Stimulated activated CD4-positive, alpha-beta T cell treated with anti-CD3 and anti-CD28 coated beads, Interleukin-1b, Interleukin-23, amount 100 ng/mL, for 1 hour (primary cell): ENCODE results near the gene HSPG2.

Source experiments
- DNase-seq, 2 donors: peaks; one replicate each; pipeline ENCODE4 v3.0.0-alpha.2; 2020; ENCODE audit warnings: low read depth in 2 of 2

HSPG2 gene

GRCh38 chr1:21861602-21862429 is 75.3 kb downstream of the HSPG2 start:
- DNase-seq: no peak

DNA sequence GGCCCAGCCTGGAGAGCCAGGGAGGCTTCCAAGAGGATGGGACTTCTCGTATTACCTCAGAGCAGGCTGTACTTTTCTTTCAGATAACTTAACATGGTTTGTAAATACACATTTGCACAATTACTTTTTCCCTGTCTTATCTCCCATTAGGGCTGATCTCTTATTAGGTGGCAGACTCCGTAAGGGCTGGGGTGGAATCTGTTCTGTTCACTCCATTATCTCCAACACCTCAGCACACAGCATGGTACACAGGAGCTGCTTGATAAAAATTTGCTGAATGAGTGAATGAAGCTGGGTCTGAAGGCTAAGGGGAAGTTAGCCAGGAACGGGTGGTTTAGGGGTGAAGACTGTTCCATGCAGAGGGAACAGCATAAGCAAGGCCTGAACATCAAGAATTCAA is 76.1 kb downstream of the HSPG2 start:
- DNase-seq: no peak

DNA sequence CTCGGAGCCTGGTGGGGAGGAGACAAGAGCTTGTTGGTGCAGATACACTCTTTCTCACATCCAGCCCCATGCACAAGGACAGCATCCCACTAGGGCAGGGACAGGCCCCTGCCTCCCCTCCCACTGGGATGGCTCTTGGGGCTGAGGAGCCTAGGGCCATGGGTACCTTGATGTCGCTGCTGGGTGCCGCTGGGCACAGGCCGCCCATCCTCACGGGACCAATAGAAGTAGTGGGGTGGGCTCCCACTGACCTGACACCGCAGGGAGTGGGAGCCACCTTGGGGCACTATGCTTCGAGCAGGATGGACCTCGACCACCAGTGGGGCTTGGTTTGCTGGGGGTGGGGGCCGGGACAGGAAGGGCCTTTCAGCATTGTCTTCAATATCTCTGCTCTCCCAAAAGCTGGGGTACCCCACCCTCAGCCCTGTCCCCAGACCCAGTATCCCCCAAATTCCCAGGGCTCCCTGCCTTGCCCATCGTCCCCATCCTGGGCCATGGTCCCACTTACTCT is 77.4 kb downstream of the HSPG2 start:
- no peak for DNase-seq

- DNase-seq: no peak
Observed at GRCh38 chr1:21857840-21858670, 79.1 kb downstream of the HSPG2 start.

DNA sequence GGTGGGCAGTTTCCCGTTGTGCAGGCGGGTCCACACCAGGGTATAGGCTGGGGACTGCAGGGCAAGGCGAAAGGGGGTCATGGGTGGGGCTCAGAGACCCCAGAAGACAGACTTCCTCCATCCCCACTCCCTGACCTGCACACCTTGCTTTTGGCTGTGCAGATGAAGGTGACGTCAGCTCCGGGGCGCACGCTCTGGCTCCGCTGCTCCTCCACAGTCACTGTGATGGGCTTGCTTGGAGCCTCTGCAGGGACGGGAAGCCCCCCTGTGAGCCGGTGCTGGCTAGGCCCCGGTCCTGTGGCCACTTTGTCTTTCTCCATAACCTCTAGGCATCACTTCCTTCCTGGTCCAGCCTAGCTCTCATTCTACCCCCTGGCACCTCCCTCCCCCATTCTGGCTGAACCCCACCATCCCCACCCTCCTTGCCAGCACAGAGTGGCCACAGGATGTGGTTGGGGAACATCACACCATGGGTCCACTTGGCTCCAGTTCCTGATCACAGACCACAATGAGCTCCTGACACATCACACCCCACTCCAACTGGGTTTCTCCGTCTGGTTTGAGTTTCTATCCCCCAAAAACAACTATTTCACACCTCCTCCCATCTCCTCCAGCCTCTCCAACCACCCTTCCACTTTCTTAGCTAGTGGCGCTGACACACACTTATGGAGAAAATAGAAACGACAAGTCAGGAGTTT is 79.8 kb downstream of the HSPG2 start:
- DNase-seq: no peak

- no peak for DNase-seq
Observed at GRCh38 chr1:21855257-21856096, 81.6 kb downstream of the HSPG2 start.

DNA sequence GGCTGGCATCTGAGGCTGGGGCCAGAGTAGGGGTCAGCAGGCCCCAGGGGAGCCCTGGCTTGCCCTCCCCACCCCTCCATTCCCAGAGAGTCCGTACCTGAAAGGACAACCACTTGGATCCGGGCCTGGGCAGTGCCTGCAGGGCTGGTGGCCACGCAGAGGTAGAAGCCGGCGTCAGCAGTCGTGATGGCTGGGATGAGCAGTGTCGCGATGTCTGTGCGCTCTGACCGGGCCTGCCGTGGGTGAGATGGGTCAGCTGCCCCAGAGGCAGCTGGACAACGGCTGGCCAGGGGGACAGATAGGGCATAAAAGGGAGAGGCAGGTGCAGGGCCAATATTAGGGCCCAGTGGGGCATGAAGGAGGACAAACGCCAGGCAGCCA is 82.4 kb downstream of the HSPG2 start:
- DNase-seq: no peak

- DNase-seq: no peak
Observed at GRCh38 chr1:21854090-21854750, 82.9 kb downstream of the HSPG2 start.

GRCh38 chr1:21853131-21853427 is 84.0 kb downstream of the HSPG2 start:
- DNase-seq: no peak

DNA sequence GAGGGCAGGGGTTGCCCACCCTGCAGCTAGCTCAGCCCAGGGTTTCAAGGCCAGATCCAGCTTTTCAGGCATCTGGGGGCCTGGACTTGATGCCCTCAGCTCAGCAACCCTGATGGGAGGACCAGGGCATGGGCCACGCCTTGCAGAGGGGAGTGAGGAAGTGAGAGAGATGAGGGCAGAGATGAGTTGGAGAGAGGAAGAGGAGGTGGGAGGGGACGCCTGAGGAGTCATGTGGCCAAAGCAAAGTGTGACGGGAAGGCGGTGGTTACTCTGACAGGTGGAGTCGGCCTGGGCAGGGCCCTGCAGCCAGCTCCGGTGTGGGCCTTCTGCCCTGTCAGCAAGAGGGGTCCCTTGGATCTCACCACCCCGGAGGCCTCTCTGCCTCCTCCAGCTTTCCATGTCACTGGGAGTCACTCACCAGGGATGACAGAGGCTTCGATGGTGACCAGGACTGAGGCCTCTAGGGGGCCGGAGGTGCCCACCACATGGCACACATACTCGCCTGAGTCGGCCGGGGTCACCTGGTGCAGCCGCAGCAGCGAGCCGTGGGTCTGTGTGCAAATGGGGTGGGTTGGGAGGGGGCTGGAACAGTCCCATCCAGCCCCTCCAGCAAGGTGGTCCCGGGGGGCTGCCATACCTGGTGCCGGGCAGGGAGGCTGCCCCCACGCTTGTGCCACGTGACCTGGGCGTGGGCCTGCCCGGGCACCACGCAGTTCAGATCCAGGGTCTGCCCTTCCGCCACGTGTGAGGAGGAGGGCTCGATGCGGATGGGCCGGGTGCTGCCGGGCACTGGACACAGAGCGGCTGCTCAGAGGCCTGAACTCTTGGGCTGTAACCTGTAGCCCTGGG is 84.6 kb downstream of the HSPG2 start:
- DNase-seq: no peak

GRCh38 chr1:21851430-21852250 is 85.5 kb downstream of the HSPG2 start:
- DNase-seq: no peak

- no peak for DNase-seq
Observed at GRCh38 chr1:21849909-21850576, 87.1 kb downstream of the HSPG2 start.

- no peak for DNase-seq
Observed at GRCh38 chr1:21848524-21849174, 88.5 kb downstream of the HSPG2 start.

DNA sequence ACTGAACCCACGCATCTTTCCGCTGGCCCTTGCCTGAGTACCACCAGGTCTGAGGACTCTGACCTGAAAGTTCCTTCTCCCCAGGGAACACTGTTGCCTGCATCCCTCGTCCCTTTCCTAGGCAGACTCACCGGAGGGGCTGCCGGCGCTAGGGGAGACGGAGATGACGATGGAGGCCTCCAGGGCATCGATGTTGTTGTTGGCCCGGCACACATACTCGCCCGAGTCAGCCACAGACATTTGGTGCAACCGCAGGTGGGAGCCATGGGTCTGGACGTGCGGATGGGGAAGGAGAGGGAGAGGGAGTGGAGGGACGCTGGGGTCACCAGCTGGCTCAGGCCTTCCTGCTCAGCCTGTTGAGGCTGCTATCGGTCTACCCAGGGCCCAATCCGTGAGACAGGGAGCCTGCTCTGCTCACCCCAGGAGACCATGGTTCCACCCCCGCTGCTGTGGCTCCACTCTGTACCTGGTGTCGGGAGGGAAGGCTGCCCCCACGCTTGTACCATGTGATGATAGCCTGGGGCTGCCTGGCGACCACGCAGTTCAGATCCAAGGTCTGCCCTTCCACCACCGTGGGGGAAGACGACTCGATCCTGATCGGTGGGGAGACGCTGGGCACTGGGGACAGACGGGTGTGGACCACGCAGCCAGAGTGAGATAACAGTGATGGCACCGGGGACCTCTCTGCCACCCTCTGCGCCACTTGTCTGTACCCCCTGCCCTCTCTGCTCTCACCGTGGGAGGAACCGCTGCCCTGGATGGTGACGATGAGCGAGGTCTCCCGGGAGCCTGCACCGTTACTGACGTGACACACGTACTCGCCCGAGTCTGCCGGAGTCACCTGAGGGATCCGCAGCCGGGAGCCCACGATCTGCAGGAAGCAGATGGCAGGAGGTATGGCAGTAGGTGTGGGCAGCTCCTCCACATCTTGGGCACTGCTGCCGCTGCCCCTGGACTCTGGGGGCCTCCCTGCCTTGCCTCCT is 89.6 kb downstream of the HSPG2 start:
- DNase-seq: no peak

- DNase-seq: no peak
Observed at GRCh38 chr1:21845646-21846641, 91.2 kb downstream of the HSPG2 start.

- no peak for DNase-seq
Observed at GRCh38 chr1:21843996-21844395, 93.1 kb downstream of the HSPG2 start.
